ENCODE data around the gene JAKMIP1. TPM values are rescaled to one million over a fixed set of nuclear protein-coding genes. Genes with fewer than 3 reads are reported as not detected.

JAKMIP1 gene
- total RNA-seq, 1 experiment from 2014 or later: not detected

GRCh38 chr4:6044276-6044675 lies 156.1 kb downstream of the JAKMIP1 start:
- Histone ChIP-seq H3K4me1 (no peaks in the 10 kb centered on the region), H3K9me3 (no peaks in the 10 kb centered on the region), H3K4me3 (ENCODE audit: low read depth, low read length) (no peak overlapping the region), H3K36me3 (ENCODE audit: control insufficient read depth, insufficient read depth, low read length) (no peaks in the 10 kb centered on the region), H3K27me3 (replicated peaks; ENCODE audit: control insufficient read depth, insufficient read depth, low read length) (no peaks in the 10 kb centered on the region)
- no peaks in the 10 kb centered on the region for H3K9me3 Mint-ChIP-seq (ENCODE audit: unreplicated experiment)
- TF ChIP-seq, protein P1, sequence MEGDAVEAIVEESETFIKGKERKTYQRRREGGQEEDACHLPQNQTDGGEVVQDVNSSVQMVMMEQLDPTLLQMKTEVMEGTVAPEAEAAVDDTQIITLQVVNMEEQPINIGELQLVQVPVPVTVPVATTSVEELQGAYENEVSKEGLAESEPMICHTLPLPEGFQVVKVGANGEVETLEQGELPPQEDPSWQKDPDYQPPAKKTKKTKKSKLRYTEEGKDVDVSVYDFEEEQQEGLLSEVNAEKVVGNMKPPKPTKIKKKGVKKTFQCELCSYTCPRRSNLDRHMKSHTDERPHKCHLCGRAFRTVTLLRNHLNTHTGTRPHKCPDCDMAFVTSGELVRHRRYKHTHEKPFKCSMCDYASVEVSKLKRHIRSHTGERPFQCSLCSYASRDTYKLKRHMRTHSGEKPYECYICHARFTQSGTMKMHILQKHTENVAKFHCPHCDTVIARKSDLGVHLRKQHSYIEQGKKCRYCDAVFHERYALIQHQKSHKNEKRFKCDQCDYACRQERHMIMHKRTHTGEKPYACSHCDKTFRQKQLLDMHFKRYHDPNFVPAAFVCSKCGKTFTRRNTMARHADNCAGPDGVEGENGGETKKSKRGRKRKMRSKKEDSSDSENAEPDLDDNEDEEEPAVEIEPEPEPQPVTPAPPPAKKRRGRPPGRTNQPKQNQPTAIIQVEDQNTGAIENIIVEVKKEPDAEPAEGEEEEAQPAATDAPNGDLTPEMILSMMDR (IDR thresholded peaks at IDR 0.05; ENCODE audit: insufficient read depth in 1 of 2, low read depth in 1 of 2, low read length in 1 of 2, severe bottlenecking in 1 of 2, unreplicated experiment in 1 of 2): no peak
- H3K27me3 Mint-ChIP-seq (ENCODE audit: insufficient read depth, unreplicated experiment): peaks cover 32% of the 10 kb centered on the region
- no peak overlapping the region for H3K27ac Mint-ChIP-seq (ENCODE audit: unreplicated experiment)
- ChIA-PET CTCF (no interaction called here), POLR2A (no interaction called here)
- no TSS peak for BruUV-seq (replicated peaks)
- H3K4me3 Mint-ChIP-seq (ENCODE audit: unreplicated experiment): no peak overlapping the region
- no peaks in the 10 kb centered on the region for H3K36me3 Mint-ChIP-seq (ENCODE audit: insufficient read depth, unreplicated experiment)
- no peaks in the 10 kb centered on the region for H3K4me1 Mint-ChIP-seq (ENCODE audit: low read depth, unreplicated experiment)
- DNase-seq: no peak
- intact Hi-C loops (cut with micrococcal nuclease; ENCODE audit: unreplicated experiment): no loop called here

- POLR2A ChIA-PET: no interaction called here
- no peaks in the 10 kb centered on the region for H3K36me3 Mint-ChIP-seq (ENCODE audit: insufficient read depth, unreplicated experiment)
- Histone ChIP-seq H3K36me3 (ENCODE audit: control insufficient read depth, insufficient read depth, low read length) (no peaks in the 10 kb centered on the region), H3K9me3 (no peaks in the 10 kb centered on the region), H3K4me3 (ENCODE audit: low read depth, low read length) (no peak overlapping the region), H3K27me3 (replicated peaks; ENCODE audit: control insufficient read depth, insufficient read depth, low read length) (no peaks in the 10 kb centered on the region), H3K4me1 (no peaks in the 10 kb centered on the region)
- TF ChIP-seq, protein P1 (IDR thresholded peaks at IDR 0.05; ENCODE audit: insufficient read depth in 1 of 2, low read depth in 1 of 2, low read length in 1 of 2, severe bottlenecking in 1 of 2, unreplicated experiment in 1 of 2): no peak
- intact Hi-C loops (cut with micrococcal nuclease; ENCODE audit: unreplicated experiment): no loop called here
- no TSS peak for BruUV-seq (replicated peaks)
- H3K27me3 Mint-ChIP-seq (ENCODE audit: insufficient read depth, unreplicated experiment): peaks cover 32% of the 10 kb centered on the region
- CTCF ChIA-PET: no interaction called here
- no peaks in the 10 kb centered on the region for H3K4me1 Mint-ChIP-seq (ENCODE audit: low read depth, unreplicated experiment)
- no peak overlapping the region for H3K4me3 Mint-ChIP-seq (ENCODE audit: unreplicated experiment)
- H3K9me3 Mint-ChIP-seq (ENCODE audit: unreplicated experiment): no peaks in the 10 kb centered on the region
- H3K27ac Mint-ChIP-seq (ENCODE audit: unreplicated experiment): no peak overlapping the region
- no peak for DNase-seq
Observed at GRCh38 chr4:6043843-6044242, 156.5 kb downstream of the JAKMIP1 start.

GRCh38 chr4:6043188-6043587 lies 157.2 kb downstream of the JAKMIP1 start:
- no peak for DNase-seq
- Mint-ChIP-seq H3K4me1 (ENCODE audit: low read depth, unreplicated experiment) (no peaks in the 10 kb centered on the region), H3K27me3 (ENCODE audit: insufficient read depth, unreplicated experiment) (peaks cover 32% of the 10 kb centered on the region), H3K9me3 (ENCODE audit: unreplicated experiment) (no peaks in the 10 kb centered on the region), H3K27ac (ENCODE audit: unreplicated experiment) (no peak overlapping the region), H3K4me3 (ENCODE audit: unreplicated experiment) (no peak overlapping the region), H3K36me3 (ENCODE audit: insufficient read depth, unreplicated experiment) (no peaks in the 10 kb centered on the region)
- H3K4me3 ChIP-seq (ENCODE audit: low read depth, low read length): no peak overlapping the region
- H3K27me3 ChIP-seq (replicated peaks; ENCODE audit: control insufficient read depth, insufficient read depth, low read length): no peaks in the 10 kb centered on the region
- no peaks in the 10 kb centered on the region for H3K4me1 ChIP-seq
- BruUV-seq (replicated peaks): no TSS peak
- TF ChIP-seq, protein P1 (IDR thresholded peaks at IDR 0.05; ENCODE audit: insufficient read depth in 1 of 2, low read depth in 1 of 2, low read length in 1 of 2, severe bottlenecking in 1 of 2, unreplicated experiment in 1 of 2): no peak
- no peaks in the 10 kb centered on the region for H3K9me3 ChIP-seq
- intact Hi-C loops (cut with micrococcal nuclease; ENCODE audit: unreplicated experiment): no loop called here
- ChIA-PET CTCF (no interaction called here), POLR2A (no interaction called here)
- H3K36me3 ChIP-seq (ENCODE audit: control insufficient read depth, insufficient read depth, low read length): no peaks in the 10 kb centered on the region
